Esophagus squamous epithelium (tissue), 5 donors: Measurements from ENCODE around the gene NUDT3. TPM values are rescaled to one million over a fixed set of nuclear protein-coding genes. Genes with fewer than 3 reads are reported as not detected.

Experiments
- DNase-seq: peaks from one replicate; lab custom pipeline; 2025; lab: John Stamatoyannopoulos, UW
- H3K27ac ChIP-seq, 4 donors: fragments of 200-600 bp; sonication (generic); one replicate each; pipeline ENCODE4 v1.5.1; 2016 to 2019; ENCODE audit warnings: mild to moderate bottlenecking in 1 of 4
- H3K27me3 ChIP-seq, 4 donors: fragments of 200-600 bp; sonication (generic); 1 replicate in 3 of 4; 2 replicates in 1 of 4; pipeline versions ENCODE4 v1.5.1 to v1.6.0; 2017 to 2021; ENCODE audit warnings: antibody characterized with exemption in 1 of 4
- H3K36me3 ChIP-seq, 3 donors: fragments of 200-600 bp; sonication (generic); one replicate each; pipeline ENCODE4 v1.5.1; 2016 to 2019
- H3K4me1 ChIP-seq, 3 donors: fragments of 200-600 bp; sonication (generic); one replicate each; pipeline ENCODE4 v1.5.1; 2017 to 2019
- H3K4me3 ChIP-seq, 4 donors: fragments of 200-600 bp; sonication (generic); 1 replicate in 3 of 4; 2 replicates in 1 of 4; pipeline ENCODE4 v1.5.1; 2016 to 2019; ENCODE audit warnings: mild to moderate bottlenecking in 2 of 4, moderate library complexity in 1 of 4
- H3K9me3 ChIP-seq, 3 donors: fragments of 200-600 bp; sonication (generic); one replicate each; pipeline ENCODE4 v1.5.1; 2016 to 2019
- POLR2A ChIP-seq, 4 donors: fragments of 450-650 bp; IDR thresholded peaks; one replicate each; pipeline ENCODE4 v1.6.1; 2017; ENCODE audit warnings: antibody characterized with exemption in 4 of 4, mild to moderate bottlenecking in 4 of 4, moderate library complexity in 3 of 4
- WGBS, 2 donors: methylation state at CpG; one replicate each; pipeline ENCODE4 v1.1.5; 2018; 5-methylcytosine and 5-hydroxymethylcytosine counted together
- intact Hi-C: fragments of 100-400 bp; cut with DNase I; formaldehyde crosslinking; loops from one replicate; pipeline ENCODE4 v1.15.0; 2022
- total RNA-seq, 4 donors: library from RNA; depleted of rRNA; stranded (reverse); fragments of >200 nt; gene quantifications; one replicate each; pipeline ENCODE4 v1.1.0, GENCODE V29; 2016
- TF ChIP-seq, protein P1 (sequence below), 6 experiments: fragments of 450-650 bp in 4 of 6; fragments of 200-600 bp in 2 of 6; sonication (generic) in 2 of 6; IDR thresholded peaks; one replicate each; pipeline ENCODE4 v1.5.1; 2016 to 2019; ENCODE audit warnings: antibody characterized with exemption in 6 of 6, mild to moderate bottlenecking in 4 of 6, moderate library complexity in 4 of 6
- donor health status: DM: yes; HTN: yes; CAD: no.

Gene NUDT3
- total RNA-seq, 4 donors from 2014 or later: 14.9 to 33.4 (median 22.4) TPM

DNA sequence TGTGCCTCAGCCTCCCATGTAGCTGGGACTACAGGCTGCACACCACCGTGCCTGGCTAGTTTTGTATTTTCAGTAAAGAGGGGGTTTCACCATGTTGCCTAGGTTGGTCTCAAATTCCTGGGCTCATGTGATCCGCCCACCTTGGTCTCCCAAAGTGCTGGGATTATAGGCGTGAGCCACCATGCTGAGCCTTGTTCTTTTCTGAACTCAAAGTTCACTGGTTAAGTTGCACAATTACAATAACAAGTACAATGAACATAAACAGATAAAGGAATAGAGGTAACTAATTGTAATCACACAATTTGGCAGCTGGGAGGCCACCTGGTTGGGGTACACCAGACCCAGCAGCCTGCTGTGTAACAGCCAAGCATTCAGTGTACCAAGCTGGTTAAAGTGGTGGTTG, 6.7 kb downstream of the NUDT3 start:
- H3K27me3 ChIP-seq: no peaks in the 10 kb centered on the region
- H3K36me3 ChIP-seq: no peaks in the 10 kb centered on the region
- TF ChIP-seq POLR2A (IDR thresholded peaks at IDR 0.05): no peak
- TF ChIP-seq, protein P1, sequence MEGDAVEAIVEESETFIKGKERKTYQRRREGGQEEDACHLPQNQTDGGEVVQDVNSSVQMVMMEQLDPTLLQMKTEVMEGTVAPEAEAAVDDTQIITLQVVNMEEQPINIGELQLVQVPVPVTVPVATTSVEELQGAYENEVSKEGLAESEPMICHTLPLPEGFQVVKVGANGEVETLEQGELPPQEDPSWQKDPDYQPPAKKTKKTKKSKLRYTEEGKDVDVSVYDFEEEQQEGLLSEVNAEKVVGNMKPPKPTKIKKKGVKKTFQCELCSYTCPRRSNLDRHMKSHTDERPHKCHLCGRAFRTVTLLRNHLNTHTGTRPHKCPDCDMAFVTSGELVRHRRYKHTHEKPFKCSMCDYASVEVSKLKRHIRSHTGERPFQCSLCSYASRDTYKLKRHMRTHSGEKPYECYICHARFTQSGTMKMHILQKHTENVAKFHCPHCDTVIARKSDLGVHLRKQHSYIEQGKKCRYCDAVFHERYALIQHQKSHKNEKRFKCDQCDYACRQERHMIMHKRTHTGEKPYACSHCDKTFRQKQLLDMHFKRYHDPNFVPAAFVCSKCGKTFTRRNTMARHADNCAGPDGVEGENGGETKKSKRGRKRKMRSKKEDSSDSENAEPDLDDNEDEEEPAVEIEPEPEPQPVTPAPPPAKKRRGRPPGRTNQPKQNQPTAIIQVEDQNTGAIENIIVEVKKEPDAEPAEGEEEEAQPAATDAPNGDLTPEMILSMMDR (IDR thresholded peaks at IDR 0.05): no peak
- 72 to 85% methylated on average over 1 to 3 of the region's 3 CpGs for WGBS, 2 donors
- DNase-seq: no peak
- intact Hi-C loops: no loop called here
- peaks cover 12 to 77% (median 26%) of the 10 kb centered on the region in 3 donors for H3K4me1 ChIP-seq
- no peaks in the 10 kb centered on the region for H3K9me3 ChIP-seq
- no peak overlapping the region for H3K4me3 ChIP-seq
- peak overlapping the region in 1 of 4 donors; percentile 5 for H3K27ac ChIP-seq

- H3K27me3 ChIP-seq: no peaks in the 10 kb centered on the region
- H3K4me1 ChIP-seq: peaks cover 4 to 64% (median 16%) of the 10 kb centered on the region in 3 donors
- H3K4me3 ChIP-seq: no peak overlapping the region
- intact Hi-C loops: no loop called here
- H3K9me3 ChIP-seq: no peaks in the 10 kb centered on the region
- peak overlapping the region in 3 of 4 donors; percentile 57 to 79 (median 59) for H3K27ac ChIP-seq
- H3K36me3 ChIP-seq: no peaks in the 10 kb centered on the region
- WGBS, 2 donors: 63 to 83% methylated on average over 5 of the region's 5 CpGs
- no peak for DNase-seq
- TF ChIP-seq, protein P1 (IDR thresholded peaks at IDR 0.05): no peak
- TF ChIP-seq POLR2A (IDR thresholded peaks at IDR 0.05): no peak
These were observed 7.9 kb downstream of the NUDT3 start for GRCh38 chr6:34384321-34385153.

DNA sequence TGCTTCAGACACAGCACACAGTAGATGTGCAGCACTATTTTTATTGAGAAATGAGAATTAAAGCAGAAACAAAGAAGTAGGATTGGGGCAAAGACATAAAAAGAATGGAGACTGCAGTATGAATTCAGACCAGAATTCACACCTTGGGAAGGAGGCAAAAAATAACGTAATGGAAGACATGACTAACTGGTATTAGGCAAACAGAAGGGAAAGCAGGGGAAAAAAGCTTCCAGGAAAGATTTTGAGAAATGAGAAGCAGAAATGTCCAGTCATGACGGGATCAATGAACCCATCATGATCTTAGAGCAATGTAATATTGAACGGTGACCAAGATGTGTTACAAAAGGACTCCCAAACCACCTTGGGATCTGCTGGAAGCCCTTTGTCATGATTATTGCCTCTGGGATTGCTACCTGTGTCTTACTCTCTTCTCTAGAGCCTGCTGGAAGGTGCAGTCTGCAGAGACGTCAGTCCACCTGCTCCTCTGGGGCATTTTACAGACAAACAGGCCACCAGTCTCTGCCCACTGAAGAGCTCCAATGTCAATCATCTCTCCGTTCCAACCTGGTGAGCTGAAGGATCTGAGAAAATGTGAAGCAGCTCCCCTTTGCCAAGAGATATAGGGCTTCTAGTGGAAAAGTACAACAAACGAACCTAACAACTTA, 8.7 kb downstream of the NUDT3 start:
- WGBS, 2 donors: 61 to 66% methylated on average over 5 to 6 of the region's 6 CpGs
- peaks cover 4 to 57% (median 14%) of the 10 kb centered on the region in 3 donors for H3K4me1 ChIP-seq

GRCh38 chr6:34383161-34383631, 9.3 kb downstream of the NUDT3 start:
- no peak for TF ChIP-seq POLR2A (IDR thresholded peaks at IDR 0.05)
- TF ChIP-seq, protein P1 (IDR thresholded peaks at IDR 0.05): no peak
- no peaks in the 10 kb centered on the region for H3K36me3 ChIP-seq
- peak overlapping the region in 3 of 4 donors; percentile 57 to 79 (median 59) for H3K27ac ChIP-seq
- peaks cover 4 to 51% (median 14%) of the 10 kb centered on the region in 3 donors for H3K4me1 ChIP-seq
- H3K9me3 ChIP-seq: no peaks in the 10 kb centered on the region
- WGBS, 2 donors: 63 to 73% methylated on average over 3 of the region's 3 CpGs
- intact Hi-C loops: no loop called here
- DNase-seq: no peak
- H3K27me3 ChIP-seq: no peaks in the 10 kb centered on the region
- no peak overlapping the region for H3K4me3 ChIP-seq

More for the DNA sequence above, 8.7 kb downstream of the NUDT3 start:
- no peaks in the 10 kb centered on the region for H3K9me3 ChIP-seq
- H3K27me3 ChIP-seq: no peaks in the 10 kb centered on the region
- intact Hi-C loops: no loop called here
- TF ChIP-seq, protein P1 (IDR thresholded peaks at IDR 0.05): no peak
- TF ChIP-seq POLR2A (IDR thresholded peaks at IDR 0.05): no peak
- H3K27ac ChIP-seq: peak overlapping the region in 3 of 4 donors; percentile 57 to 79 (median 59)
- no peaks in the 10 kb centered on the region for H3K36me3 ChIP-seq
- no peak overlapping the region for H3K4me3 ChIP-seq
- no peak for DNase-seq

DNA sequence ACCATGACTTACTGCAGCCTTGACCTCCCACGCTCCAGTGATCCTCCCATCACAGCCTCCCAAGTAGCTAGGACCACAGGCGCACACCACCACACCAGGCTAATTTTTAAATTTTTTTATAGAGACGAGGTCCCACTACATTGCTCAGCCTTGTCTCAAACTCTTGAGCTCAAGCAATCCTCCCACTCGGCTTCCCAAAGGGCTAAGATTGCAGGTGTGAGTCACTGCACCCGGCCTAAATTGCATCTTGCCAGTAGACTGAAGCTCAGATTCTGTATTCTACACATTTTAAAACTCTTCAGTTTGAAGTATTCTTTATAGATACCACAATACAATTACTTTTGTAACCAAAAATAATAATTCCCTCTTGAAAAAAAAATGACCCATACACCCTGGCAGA, 11.4 kb downstream of the NUDT3 start:
- intact Hi-C loops: no loop called here
- no peaks in the 10 kb centered on the region for H3K27me3 ChIP-seq
- TF ChIP-seq POLR2A (IDR thresholded peaks at IDR 0.05): no peak
- TF ChIP-seq, protein P1 (IDR thresholded peaks at IDR 0.05): no peak
- H3K4me3 ChIP-seq: no peak overlapping the region
- no peak for DNase-seq
- no peaks in the 10 kb centered on the region for H3K36me3 ChIP-seq
- H3K9me3 ChIP-seq: no peaks in the 10 kb centered on the region
- no peak overlapping the region for H3K27ac ChIP-seq
- WGBS, 2 donors: 76 to 84% methylated on average over 5 of the region's 5 CpGs
- H3K4me1 ChIP-seq: peaks cover 0 to 31% (median 14%) of the 10 kb centered on the region in 3 donors
